ENCODE data around the gene PLEKHN1.
A peak's percentile ranks its signal among the peaks of the same experiment; 100 is the strongest.
"Not testable (repeated sequence)": the region's sequence is repeated elsewhere in the genome, so short reads cannot be mapped to it uniquely, and the experiment has no call there.

The PLEKHN1 gene

GRCh38 chr1:944341-945325 lies 21.6 kb upstream of the PLEKHN1 start:
- no peak overlapping the region for H2BK120ac ChIP-seq (ENCODE audit: low read depth, low read length)
- H3K9me3 ChIP-seq (ENCODE audit: control insufficient read depth, low read length) = no peaks in the 10 kb centered on the region
- DNase-seq = peak; percentile 64

DNA sequence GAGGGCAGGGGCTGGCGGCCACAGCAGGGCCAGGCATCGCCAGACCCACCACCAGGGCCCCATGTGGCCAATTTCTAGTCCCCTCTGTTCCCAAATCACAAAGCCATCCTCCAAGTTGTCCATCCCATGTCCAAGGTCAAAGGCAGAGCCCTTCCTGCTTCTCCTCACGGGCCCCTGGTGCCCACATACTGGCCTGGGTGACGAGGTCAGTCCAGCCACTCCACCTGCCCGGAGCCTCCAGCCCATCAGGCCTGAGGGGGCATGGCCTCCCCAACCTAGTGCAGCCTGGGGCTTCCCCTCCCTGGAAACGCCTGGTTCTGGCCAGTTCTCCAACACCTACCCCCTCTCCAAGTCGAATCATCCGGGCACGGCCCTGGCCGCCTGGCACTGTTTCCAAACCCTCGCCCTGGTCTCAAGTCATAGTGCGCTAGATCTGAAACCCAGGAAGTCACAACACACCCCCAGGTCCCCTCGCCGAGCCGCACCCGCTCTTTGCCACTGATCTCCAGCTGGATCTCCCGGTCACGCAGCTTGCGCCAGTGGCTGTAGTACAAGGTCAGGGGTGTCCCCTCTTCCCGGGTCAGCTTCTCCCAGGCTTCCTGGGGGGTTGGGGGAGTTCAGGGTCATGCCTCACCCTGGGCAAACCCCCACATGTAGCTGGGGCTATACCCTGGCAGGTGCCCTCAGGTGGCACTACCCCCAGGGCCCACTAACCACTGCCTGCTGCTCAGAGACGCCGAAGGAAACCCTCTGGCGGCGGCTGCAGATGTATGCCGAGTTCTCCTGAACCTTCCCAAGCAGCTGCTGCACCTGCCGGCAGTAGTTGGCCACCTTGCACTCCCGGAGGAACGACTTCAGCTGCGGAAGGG lies 20.4 kb upstream of the PLEKHN1 start:
- H2AK5ac ChIP-seq (ENCODE audit: low read length, severe bottlenecking) = no peak overlapping the region
- no peak overlapping the region for H2BK12ac ChIP-seq (ENCODE audit: low read length in 2 of 2)
- no peak overlapping the region for H3K4me3 ChIP-seq (ENCODE audit: insufficient read depth in 1 of 2, low read depth in 1 of 2, low read length in 2 of 2)
- no peak overlapping the region for H3K18ac ChIP-seq (ENCODE audit: low read depth in 1 of 2, low read length in 2 of 2)
- no peaks in the 10 kb centered on the region for H3K9me3 ChIP-seq (ENCODE audit: control insufficient read depth, low read length)
- H3K9ac ChIP-seq (ENCODE audit: low read length) = no peak overlapping the region
- no peak overlapping the region for H2AFZ ChIP-seq (ENCODE audit: low read depth, low read length)
- WGBS = 97% methylated on average over 29 of the region's 29 CpGs
- peaks cover 54 to 67% of the 10 kb centered on the region in 2 experiments for H3K36me3 ChIP-seq (ENCODE audit: control insufficient read depth in 1 of 2, insufficient read depth in 2 of 2, low read depth in 1 of 2, low read length in 2 of 2)
- H3K27me3 ChIP-seq (ENCODE audit: control insufficient read depth in 1 of 2, insufficient read depth in 1 of 2, low read length in 2 of 2) = peaks cover 5 to 6% of the 10 kb centered on the region in 2 experiments
- no peak overlapping the region for H4K91ac ChIP-seq (ENCODE audit: low read length)
- H2BK120ac ChIP-seq (ENCODE audit: low read depth, low read length) = no peak overlapping the region
- H4K8ac ChIP-seq (ENCODE audit: low read length) = no peak overlapping the region
- no peak overlapping the region for H2BK15ac ChIP-seq (ENCODE audit: low read depth, poor library complexity, severe bottlenecking)
- no peak overlapping the region for H2BK5ac ChIP-seq (ENCODE audit: low read depth, low read length, poor library complexity, severe bottlenecking)
- no peak overlapping the region for H3K27ac ChIP-seq (ENCODE audit: low read length, poor library complexity, severe bottlenecking)
- H3K14ac ChIP-seq (ENCODE audit: low read length in 2 of 2) = no peak overlapping the region
- H3K79me1 ChIP-seq (replicated peaks; ENCODE audit: low read length, poor library complexity, severe bottlenecking) = peaks cover 9% of the 10 kb centered on the region
- peaks cover 43% of the 10 kb centered on the region for H3K4me1 ChIP-seq (ENCODE audit: control insufficient read depth, insufficient read depth, low read depth, low read length)
- DNase-seq = no peak
- H3K4me2 ChIP-seq (ENCODE audit: low read length, poor library complexity, severe bottlenecking) = no peak overlapping the region
- H3K23ac ChIP-seq (ENCODE audit: low read length in 2 of 2) = no peak overlapping the region
- H3K4ac ChIP-seq (ENCODE audit: low read depth in 1 of 2, low read length in 2 of 2) = no peak overlapping the region

More at GRCh38 chr1:944341-945325, 21.6 kb upstream of the PLEKHN1 start:
- peaks cover 41 to 54% of the 10 kb centered on the region in 2 experiments for H3K36me3 ChIP-seq (ENCODE audit: control insufficient read depth in 1 of 2, insufficient read depth in 2 of 2, low read depth in 1 of 2, low read length in 2 of 2)
- H4K91ac ChIP-seq (ENCODE audit: low read length) = no peak overlapping the region
- H3K9ac ChIP-seq (ENCODE audit: low read length) = no peak overlapping the region
- no peak overlapping the region for H3K27ac ChIP-seq (ENCODE audit: low read length, poor library complexity, severe bottlenecking)
- no peak overlapping the region for H2AK5ac ChIP-seq (ENCODE audit: low read length, severe bottlenecking)
- H3K18ac ChIP-seq (ENCODE audit: low read depth in 1 of 2, low read length in 2 of 2) = no peak overlapping the region
- no peak overlapping the region for H3K4me2 ChIP-seq (ENCODE audit: low read length, poor library complexity, severe bottlenecking)
- no peak overlapping the region for H3K4me3 ChIP-seq (ENCODE audit: insufficient read depth in 1 of 2, low read depth in 1 of 2, low read length in 2 of 2)
- H4K8ac ChIP-seq (ENCODE audit: low read length) = no peak overlapping the region
- H3K14ac ChIP-seq (ENCODE audit: low read length in 2 of 2) = no peak overlapping the region
- peaks cover 9% of the 10 kb centered on the region for H3K79me1 ChIP-seq (replicated peaks; ENCODE audit: low read length, poor library complexity, severe bottlenecking)
- H3K4ac ChIP-seq (ENCODE audit: low read depth in 1 of 2, low read length in 2 of 2) = no peak overlapping the region
- no peak overlapping the region for H2BK5ac ChIP-seq (ENCODE audit: low read depth, low read length, poor library complexity, severe bottlenecking)
- no peak overlapping the region for H2BK15ac ChIP-seq (ENCODE audit: low read depth, poor library complexity, severe bottlenecking)
- no peak overlapping the region for H2BK12ac ChIP-seq (ENCODE audit: low read length in 2 of 2)
- 53% methylated on average over 28 of the region's 28 CpGs for WGBS
- H3K23ac ChIP-seq (ENCODE audit: low read length in 2 of 2) = no peak overlapping the region
- H2AFZ ChIP-seq (ENCODE audit: low read depth, low read length) = no peak overlapping the region
- H3K4me1 ChIP-seq (ENCODE audit: control insufficient read depth, insufficient read depth, low read depth, low read length) = peaks cover 52% of the 10 kb centered on the region
- H3K27me3 ChIP-seq (ENCODE audit: control insufficient read depth in 1 of 2, insufficient read depth in 1 of 2, low read length in 2 of 2) = peaks cover 6 to 14% of the 10 kb centered on the region in 2 experiments

DNA sequence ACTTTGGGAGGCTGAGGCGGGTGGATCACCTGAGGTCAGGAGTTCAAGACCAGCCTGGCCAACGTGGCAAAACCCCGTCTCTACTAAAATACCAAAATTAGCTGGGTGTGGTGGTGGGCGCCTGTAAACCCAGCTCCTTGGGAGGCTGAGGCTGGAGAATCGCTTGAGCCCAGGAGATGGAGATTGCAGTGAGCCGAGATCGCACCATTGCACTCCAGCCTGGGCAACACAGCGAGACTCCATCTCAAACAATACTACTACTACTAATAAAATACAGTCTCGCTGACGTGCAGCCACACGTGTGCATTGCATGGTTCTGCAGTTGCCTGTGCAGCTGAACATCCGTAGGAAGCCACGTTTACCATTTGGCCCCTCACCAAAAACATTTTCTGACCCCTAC lies 19.5 kb upstream of the PLEKHN1 start:
- not testable (repeated sequence) for H2BK15ac ChIP-seq (ENCODE audit: low read depth, poor library complexity, severe bottlenecking); H4K91ac ChIP-seq (ENCODE audit: low read length); H3K4ac ChIP-seq (ENCODE audit: low read depth in 1 of 2, low read length in 2 of 2); H3K9ac ChIP-seq (ENCODE audit: low read length); H3K23ac ChIP-seq (ENCODE audit: low read length in 2 of 2); H2AFZ ChIP-seq (ENCODE audit: low read depth, low read length); H2AK5ac ChIP-seq (ENCODE audit: low read length, severe bottlenecking); DNase-seq; H3K4me2 ChIP-seq (ENCODE audit: low read length, poor library complexity, severe bottlenecking); H2BK5ac ChIP-seq (ENCODE audit: low read depth, low read length, poor library complexity, severe bottlenecking); H3K4me3 ChIP-seq (ENCODE audit: insufficient read depth in 1 of 2, low read depth in 1 of 2, low read length in 2 of 2); H3K14ac ChIP-seq (ENCODE audit: low read length in 2 of 2); H4K8ac ChIP-seq (ENCODE audit: low read length); H3K27me3 ChIP-seq (ENCODE audit: control insufficient read depth in 1 of 2, insufficient read depth in 1 of 2, low read length in 2 of 2); H3K18ac ChIP-seq (ENCODE audit: low read depth in 1 of 2, low read length in 2 of 2); H2BK12ac ChIP-seq (ENCODE audit: low read length in 2 of 2); H3K9me3 ChIP-seq (ENCODE audit: control insufficient read depth, low read length); H2BK120ac ChIP-seq (ENCODE audit: low read depth, low read length); H3K27ac ChIP-seq (ENCODE audit: low read length, poor library complexity, severe bottlenecking)
- Histone ChIP-seq H3K36me3 (ENCODE audit: control insufficient read depth in 1 of 2, insufficient read depth in 2 of 2, low read depth in 1 of 2, low read length in 2 of 2) (peaks cover 62 to 76% of the 10 kb centered on the region in 2 experiments), H3K4me1 (ENCODE audit: control insufficient read depth, insufficient read depth, low read depth, low read length) (peaks cover 36% of the 10 kb centered on the region), H3K79me1 (replicated peaks; ENCODE audit: low read length, poor library complexity, severe bottlenecking) (peaks cover 13% of the 10 kb centered on the region)
- 97% methylated on average over 13 of the region's 13 CpGs for WGBS

DNA sequence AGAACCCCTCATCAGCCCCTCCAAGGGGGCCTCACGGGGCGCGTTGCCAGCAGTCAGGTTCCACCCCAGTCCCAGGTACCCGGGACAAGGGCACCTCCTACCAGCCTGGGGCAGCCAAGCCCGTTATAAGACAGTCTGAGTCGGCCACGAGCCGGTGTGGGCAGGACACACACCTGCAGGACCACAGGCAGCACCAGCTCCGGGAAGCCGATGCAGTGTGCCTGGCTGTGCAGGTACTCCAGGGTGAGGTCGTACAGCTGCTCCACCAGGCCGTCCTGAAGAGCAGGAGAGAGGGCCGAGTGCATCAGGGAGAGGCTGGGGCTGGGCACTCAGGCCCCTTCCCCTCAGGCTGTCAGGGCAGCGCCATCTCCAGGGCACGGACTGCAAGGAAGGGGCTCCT lies 18.3 kb upstream of the PLEKHN1 start:
- no peak overlapping the region for H4K91ac ChIP-seq (ENCODE audit: low read length)
- H4K8ac ChIP-seq (ENCODE audit: low read length) = no peak overlapping the region
- DNase-seq = no peak
- H2BK15ac ChIP-seq (ENCODE audit: low read depth, poor library complexity, severe bottlenecking) = no peak overlapping the region
- no peak overlapping the region for H3K4me2 ChIP-seq (ENCODE audit: low read length, poor library complexity, severe bottlenecking)
- WGBS = 97% methylated on average over 14 of the region's 15 CpGs
- no peak overlapping the region for H3K14ac ChIP-seq (ENCODE audit: low read length in 2 of 2)
- no peak overlapping the region for H2AK5ac ChIP-seq (ENCODE audit: low read length, severe bottlenecking)
- no peak overlapping the region for H2AFZ ChIP-seq (ENCODE audit: low read depth, low read length)
- H3K9me3 ChIP-seq (ENCODE audit: control insufficient read depth, low read length) = no peaks in the 10 kb centered on the region
- peaks cover 25% of the 10 kb centered on the region for H3K4me1 ChIP-seq (ENCODE audit: control insufficient read depth, insufficient read depth, low read depth, low read length)
- no peak overlapping the region for H3K23ac ChIP-seq (ENCODE audit: low read length in 2 of 2)
- no peak overlapping the region for H2BK12ac ChIP-seq (ENCODE audit: low read length in 2 of 2)
- H2BK5ac ChIP-seq (ENCODE audit: low read depth, low read length, poor library complexity, severe bottlenecking) = no peak overlapping the region
- peaks cover 70 to 88% of the 10 kb centered on the region in 2 experiments for H3K36me3 ChIP-seq (ENCODE audit: control insufficient read depth in 1 of 2, insufficient read depth in 2 of 2, low read depth in 1 of 2, low read length in 2 of 2)
- H3K27me3 ChIP-seq (ENCODE audit: control insufficient read depth in 1 of 2, insufficient read depth in 1 of 2, low read length in 2 of 2) = peaks cover 0 to 3% of the 10 kb centered on the region in 2 experiments
- no peak overlapping the region for H3K9ac ChIP-seq (ENCODE audit: low read length)
- no peak overlapping the region for H3K27ac ChIP-seq (ENCODE audit: low read length, poor library complexity, severe bottlenecking)
- no peak overlapping the region for H2BK120ac ChIP-seq (ENCODE audit: low read depth, low read length)
- H3K18ac ChIP-seq (ENCODE audit: low read depth in 1 of 2, low read length in 2 of 2) = no peak overlapping the region
- H3K79me1 ChIP-seq (replicated peaks; ENCODE audit: low read length, poor library complexity, severe bottlenecking) = peaks cover 16% of the 10 kb centered on the region
- no peak overlapping the region for H3K4ac ChIP-seq (ENCODE audit: low read depth in 1 of 2, low read length in 2 of 2)
- H3K4me3 ChIP-seq (ENCODE audit: insufficient read depth in 1 of 2, low read depth in 1 of 2, low read length in 2 of 2) = no peak overlapping the region
